K562 (cell line): ENCODE measurements around the gene SLC5A11.

Experiments
- CBFB ChIP-seq: sonication (generic); formaldehyde crosslinking; IDR thresholded peaks from 2 replicates; pipeline ENCODE4 v1.4.0; 2020; ENCODE audit warnings: mild to moderate bottlenecking, missing genetic modification reagents
- FOXO4 ChIP-seq: fragments of 450-650 bp; formaldehyde crosslinking; IDR thresholded peaks from 2 replicates; pipeline ENCODE4 v1.4.0; 2020; ENCODE audit warnings: mild to moderate bottlenecking, moderate library complexity
- JUN ChIP-seq, 2 experiments: sonication (generic) in 1 of 2; formaldehyde crosslinking in 1 of 2; IDR thresholded peaks; 2 replicates each; pipeline versions ENCODE4 v1.6.1 to v1.8.0; 2012 to 2022; ENCODE audit warnings: borderline replicate concordance in 2 of 2, mild to moderate bottlenecking in 2 of 2, improper control_type of control experiment in 1 of 2, low read depth in 1 of 2, low read length in 1 of 2, missing genetic modification reagents in 1 of 2
- KDM1A ChIP-seq, 2 experiments: fragments of 450-650 bp; IDR thresholded peaks; 2 replicates each; pipeline ENCODE4 v1.6.1; 2016; ENCODE audit warnings: mild to moderate bottlenecking in 2 of 2
- POLR2AphosphoS5 ChIP-seq: IDR thresholded peaks from 2 replicates; pipeline ENCODE4 v1.6.1; 2011; ENCODE audit warnings: mild to moderate bottlenecking, low read depth, low read length, moderate library complexity; ENCODE audit not compliant: control insufficient read depth, insufficient read depth
- SP1 ChIP-seq: sonication (generic); formaldehyde crosslinking; IDR thresholded peaks from 2 replicates; pipeline ENCODE4 v1.8.1; 2022; ENCODE audit warnings: mild to moderate bottlenecking, missing genetic modification reagents
- STAT5B ChIP-seq: fragments of 250-450 bp; sonication (Bioruptor Pico); IDR thresholded peaks from 2 replicates; pipeline ENCODE4 v1.8.0; 2021; ENCODE audit warnings: mild to moderate bottlenecking, inconsistent platforms
- ZNF24 ChIP-seq: fragments of 450-650 bp; IDR thresholded peaks from 2 replicates; pipeline ENCODE4 v1.6.1; 2016
- ZNF551 ChIP-seq: fragments of 250-450 bp; sonication (Bioruptor Pico); IDR thresholded peaks from 2 replicates; pipeline ENCODE4 v1.5.0; 2021; ENCODE audit warnings: mild to moderate bottlenecking, moderate library complexity
- TF ChIP-seq, protein P1 (sequence below), 3 experiments: IDR thresholded peaks in 2 of 3; conservative IDR thresholded peaks in 1 of 3; 2 replicates each; pipeline ENCODE4 v1.5.1; 2011 to 2012; ENCODE audit warnings: low read length in 3 of 3, mild to moderate bottlenecking in 3 of 3, control low read depth in 2 of 3, improper control_type of control experiment in 1 of 3, inconsistent platforms in 1 of 3, low read depth in 1 of 3, mixed read lengths in 1 of 3, moderate library complexity in 1 of 3; ENCODE audit not compliant: insufficient read depth in 2 of 3
- TF ChIP-seq, protein P2 (sequence below): sonication (generic); formaldehyde crosslinking; IDR thresholded peaks from 2 replicates; pipeline ENCODE4 v1.9.0; 2022; ENCODE audit warnings: mild to moderate bottlenecking, missing genetic modification reagents
- TF ChIP-seq, protein P3 (sequence below): fragments of 250-450 bp; sonication (Bioruptor Pico); IDR thresholded peaks from 2 replicates; pipeline ENCODE4 v1.4.0; 2020; ENCODE audit warnings: mild to moderate bottlenecking, moderate library complexity
- TF ChIP-seq, protein P4 (sequence below): fragments of 450-650 bp; IDR thresholded peaks from 2 replicates; pipeline ENCODE4 v1.6.1; 2016; ENCODE audit warnings: missing biosample characterization, missing genetic modification characterization

DNA sequence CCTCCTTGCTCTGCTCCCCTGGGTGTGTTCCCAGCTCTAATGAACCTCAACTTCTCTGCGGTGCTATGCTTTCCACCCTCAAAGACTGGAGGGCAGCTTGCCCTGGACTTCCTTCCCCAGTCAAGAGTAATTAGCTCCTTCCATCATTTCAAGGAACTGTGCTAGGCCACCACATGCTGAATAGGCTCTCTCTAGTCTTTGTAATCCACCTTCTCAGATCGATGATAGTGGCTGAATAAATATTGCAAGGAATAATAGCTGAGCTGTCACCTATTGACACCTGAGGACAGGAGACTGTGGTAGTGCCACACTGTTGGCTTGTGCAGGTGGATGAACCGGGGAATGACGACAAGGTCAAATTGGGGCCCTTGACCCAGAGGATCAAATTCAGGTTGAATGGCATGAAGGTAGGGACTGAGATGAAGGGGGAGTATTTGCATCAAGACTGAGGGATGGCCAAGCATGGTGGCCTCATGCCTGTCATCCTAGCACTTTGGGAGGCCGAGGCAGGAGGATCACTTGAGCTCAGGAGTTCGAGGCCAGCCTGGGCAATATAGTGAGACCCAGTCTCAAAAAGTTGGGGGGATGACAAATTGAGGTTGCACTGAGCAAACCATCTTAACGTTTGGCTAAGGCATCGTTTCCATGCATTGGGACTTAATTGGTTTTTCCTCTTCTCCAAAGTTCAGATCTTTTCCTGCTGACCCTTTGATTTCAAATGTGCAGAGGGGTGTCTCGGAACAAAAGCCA is 18.8 kb upstream of the SLC5A11 start:
- TF ChIP-seq FOXO4 (CRISPR knock-in tag) (no peak), SP1 (CRISPR knock-in tag) (no peak), POLR2AphosphoS5 (no peak), KDM1A (IDR thresholded peaks at IDR 0.05) (no peak), STAT5B (CRISPR knock-in tag) (no peak), ZNF24 (no peak), ZNF551 (CRISPR knock-in tag) (no peak), JUN (IDR thresholded peaks at IDR 0.05; ENCODE audit: borderline replicate concordance, low read depth, low read length) (no peak), JUN (CRISPR knock-in tag; IDR thresholded peaks at IDR 0.05; ENCODE audit: borderline replicate concordance) (no peak), CBFB (CRISPR knock-in tag) (no peak)
- TF ChIP-seq, protein P1, sequence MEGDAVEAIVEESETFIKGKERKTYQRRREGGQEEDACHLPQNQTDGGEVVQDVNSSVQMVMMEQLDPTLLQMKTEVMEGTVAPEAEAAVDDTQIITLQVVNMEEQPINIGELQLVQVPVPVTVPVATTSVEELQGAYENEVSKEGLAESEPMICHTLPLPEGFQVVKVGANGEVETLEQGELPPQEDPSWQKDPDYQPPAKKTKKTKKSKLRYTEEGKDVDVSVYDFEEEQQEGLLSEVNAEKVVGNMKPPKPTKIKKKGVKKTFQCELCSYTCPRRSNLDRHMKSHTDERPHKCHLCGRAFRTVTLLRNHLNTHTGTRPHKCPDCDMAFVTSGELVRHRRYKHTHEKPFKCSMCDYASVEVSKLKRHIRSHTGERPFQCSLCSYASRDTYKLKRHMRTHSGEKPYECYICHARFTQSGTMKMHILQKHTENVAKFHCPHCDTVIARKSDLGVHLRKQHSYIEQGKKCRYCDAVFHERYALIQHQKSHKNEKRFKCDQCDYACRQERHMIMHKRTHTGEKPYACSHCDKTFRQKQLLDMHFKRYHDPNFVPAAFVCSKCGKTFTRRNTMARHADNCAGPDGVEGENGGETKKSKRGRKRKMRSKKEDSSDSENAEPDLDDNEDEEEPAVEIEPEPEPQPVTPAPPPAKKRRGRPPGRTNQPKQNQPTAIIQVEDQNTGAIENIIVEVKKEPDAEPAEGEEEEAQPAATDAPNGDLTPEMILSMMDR (IDR thresholded peaks at IDR 0.05 in 2 of 3, conservative IDR thresholded peaks at IDR 0.05 in 1 of 3; ENCODE audit: insufficient read depth in 2 of 3, low read depth in 1 of 3, low read length in 3 of 3), result no peak
- TF ChIP-seq, protein P2, sequence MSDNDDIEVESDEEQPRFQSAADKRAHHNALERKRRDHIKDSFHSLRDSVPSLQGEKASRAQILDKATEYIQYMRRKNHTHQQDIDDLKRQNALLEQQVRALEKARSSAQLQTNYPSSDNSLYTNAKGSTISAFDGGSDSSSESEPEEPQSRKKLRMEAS (CRISPR knock-in tag), result no peak
- TF ChIP-seq, protein P3, sequence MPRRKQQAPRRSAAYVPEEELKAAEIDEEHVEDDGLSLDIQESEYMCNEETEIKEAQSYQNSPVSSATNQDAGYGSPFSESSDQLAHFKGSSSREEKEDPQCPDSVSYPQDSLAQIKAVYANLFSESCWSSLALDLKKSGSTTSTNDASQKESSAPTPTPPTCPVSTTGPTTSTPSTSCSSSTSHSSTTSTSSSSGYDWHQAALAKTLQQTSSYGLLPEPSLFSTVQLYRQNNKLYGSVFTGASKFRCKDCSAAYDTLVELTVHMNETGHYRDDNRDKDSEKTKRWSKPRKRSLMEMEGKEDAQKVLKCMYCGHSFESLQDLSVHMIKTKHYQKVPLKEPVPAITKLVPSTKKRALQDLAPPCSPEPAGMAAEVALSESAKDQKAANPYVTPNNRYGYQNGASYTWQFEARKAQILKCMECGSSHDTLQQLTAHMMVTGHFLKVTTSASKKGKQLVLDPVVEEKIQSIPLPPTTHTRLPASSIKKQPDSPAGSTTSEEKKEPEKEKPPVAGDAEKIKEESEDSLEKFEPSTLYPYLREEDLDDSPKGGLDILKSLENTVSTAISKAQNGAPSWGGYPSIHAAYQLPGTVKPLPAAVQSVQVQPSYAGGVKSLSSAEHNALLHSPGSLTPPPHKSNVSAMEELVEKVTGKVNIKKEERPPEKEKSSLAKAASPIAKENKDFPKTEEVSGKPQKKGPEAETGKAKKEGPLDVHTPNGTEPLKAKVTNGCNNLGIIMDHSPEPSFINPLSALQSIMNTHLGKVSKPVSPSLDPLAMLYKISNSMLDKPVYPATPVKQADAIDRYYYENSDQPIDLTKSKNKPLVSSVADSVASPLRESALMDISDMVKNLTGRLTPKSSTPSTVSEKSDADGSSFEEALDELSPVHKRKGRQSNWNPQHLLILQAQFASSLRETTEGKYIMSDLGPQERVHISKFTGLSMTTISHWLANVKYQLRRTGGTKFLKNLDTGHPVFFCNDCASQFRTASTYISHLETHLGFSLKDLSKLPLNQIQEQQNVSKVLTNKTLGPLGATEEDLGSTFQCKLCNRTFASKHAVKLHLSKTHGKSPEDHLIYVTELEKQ (CRISPR knock-in tag), result no peak
- TF ChIP-seq, protein P4, sequence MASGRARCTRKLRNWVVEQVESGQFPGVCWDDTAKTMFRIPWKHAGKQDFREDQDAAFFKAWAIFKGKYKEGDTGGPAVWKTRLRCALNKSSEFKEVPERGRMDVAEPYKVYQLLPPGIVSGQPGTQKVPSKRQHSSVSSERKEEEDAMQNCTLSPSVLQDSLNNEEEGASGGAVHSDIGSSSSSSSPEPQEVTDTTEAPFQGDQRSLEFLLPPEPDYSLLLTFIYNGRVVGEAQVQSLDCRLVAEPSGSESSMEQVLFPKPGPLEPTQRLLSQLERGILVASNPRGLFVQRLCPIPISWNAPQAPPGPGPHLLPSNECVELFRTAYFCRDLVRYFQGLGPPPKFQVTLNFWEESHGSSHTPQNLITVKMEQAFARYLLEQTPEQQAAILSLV, result no peak
